Neural cell (in vitro differentiated cells): ENCODE results near the gene SNURF. TPM values are rescaled to one million over a fixed set of nuclear protein-coding genes. Genes with fewer than 3 reads are reported as not detected.

Source experiments
- H2AFZ ChIP-seq: fragments of 200-600, 300-800 bp; sonication (generic), shearing (Covaris generic); 2 replicates; pipeline ENCODE4 v1.6.0; 2014; ENCODE audit warnings: low read depth, mild to moderate bottlenecking, antibody characterized with exemption, low read length, moderate library complexity
- H3F3A ChIP-seq: fragments of 200-600 bp; shearing (Covaris generic); 2 replicates; pipeline ENCODE4 v1.6.1; 2016; ENCODE audit warnings: mild to moderate bottlenecking, moderate library complexity, mixed read lengths, antibody characterized with exemption, low read length; ENCODE audit not compliant: insufficient read depth, poor library complexity, severe bottlenecking
- H3K27ac ChIP-seq: fragments of 200-600, 300-800 bp; sonication (generic), shearing (Covaris generic); 2 replicates; pipeline ENCODE4 v1.5.1; 2014; ENCODE audit warnings: mild to moderate bottlenecking, low read length, moderate library complexity
- H3K27me3 ChIP-seq: fragments of 300-800, 200-600 bp; sonication (generic), shearing (Covaris generic); 2 replicates; pipeline ENCODE4 v1.6.0; 2014; ENCODE audit warnings: mild to moderate bottlenecking, low read depth, low read length, moderate library complexity; ENCODE audit not compliant: insufficient read depth
- H3K36me3 ChIP-seq: fragments of 300-800, 200-600 bp; sonication (generic), shearing (Covaris generic); 2 replicates; pipeline ENCODE4 v1.5.1; 2014; ENCODE audit warnings: mild to moderate bottlenecking, antibody characterized with exemption, low read length, moderate library complexity; ENCODE audit not compliant: insufficient read depth
- H3K4me2 ChIP-seq: fragments of 300-800, 200-600 bp; sonication (generic), shearing (Covaris generic); 2 replicates; pipeline ENCODE4 v1.6.0; 2014; ENCODE audit warnings: mild to moderate bottlenecking, low read length
- H3K4me3 ChIP-seq: fragments of 300-800, 200-600 bp; sonication (generic), shearing (Covaris generic); 2 replicates; pipeline ENCODE4 v1.5.1; 2014; ENCODE audit warnings: mild to moderate bottlenecking, low read length, moderate library complexity
- H3K79me2 ChIP-seq: fragments of 200-600 bp; shearing (Covaris generic); replicated peaks from 2 replicates; pipeline ENCODE4 v1.6.0; 2014; ENCODE audit warnings: mild to moderate bottlenecking, low read length, moderate library complexity; ENCODE audit not compliant: insufficient read depth
- H3K9ac ChIP-seq: fragments of 300-800, 200-600 bp; sonication (generic), shearing (Covaris generic); 2 replicates; pipeline ENCODE4 v1.6.1; 2016; ENCODE audit warnings: mild to moderate bottlenecking, low read length, mixed read lengths
- H3K9me2 ChIP-seq: fragments of 200-600 bp; shearing (Covaris generic); 2 replicates; pipeline ENCODE4 v1.6.1; 2016; ENCODE audit warnings: mild to moderate bottlenecking, low read length, mixed read lengths; ENCODE audit not compliant: insufficient read depth
- H3K9me3 ChIP-seq: fragments of 200-600, 300-800 bp; sonication (generic), shearing (Covaris generic); 2 replicates; pipeline ENCODE4 v1.6.1; 2016; ENCODE audit warnings: mild to moderate bottlenecking, mixed run types, low read length, moderate library complexity, mixed read lengths
- H4K20me1 ChIP-seq: fragments of 200-600 bp; shearing (Covaris generic); 2 replicates; pipeline ENCODE4 v1.6.1; 2016; ENCODE audit warnings: mild to moderate bottlenecking, mixed run types; ENCODE audit not compliant: insufficient read depth
- EP300 ChIP-seq: fragments of 450-650 bp; conservative IDR thresholded peaks from 2 replicates; pipeline ENCODE4 v1.6.1; 2014; ENCODE audit warnings: antibody characterized with exemption, mild to moderate bottlenecking, moderate library complexity; ENCODE audit not compliant: poor library complexity, severe bottlenecking
- EZH2 ChIP-seq: fragments of 200-600, 300-800 bp; shearing (Covaris generic), sonication (generic); IDR thresholded peaks from 2 replicates; pipeline ENCODE4 v1.6.1; 2014; ENCODE audit warnings: antibody characterized with exemption, low read length, borderline replicate concordance, mild to moderate bottlenecking; ENCODE audit not compliant: insufficient read depth, poor library complexity, severe bottlenecking
- MXI1 ChIP-seq: fragments of 450-650 bp; conservative IDR thresholded peaks from 2 replicates; pipeline ENCODE4 v1.6.1; 2014; ENCODE audit warnings: antibody characterized with exemption, mild to moderate bottlenecking; ENCODE audit not compliant: poor library complexity, severe bottlenecking
- POLR2AphosphoS5 ChIP-seq: IDR thresholded peaks from 2 replicates; pipeline ENCODE4 v1.6.1; 2012
- RAD21 ChIP-seq: fragments of 450-650 bp; conservative IDR thresholded peaks from 2 replicates; pipeline ENCODE4 v1.6.1; 2014; ENCODE audit warnings: antibody characterized with exemption, mild to moderate bottlenecking, moderate library complexity
- SMC3 ChIP-seq: fragments of 450-650 bp; conservative IDR thresholded peaks from 2 replicates; pipeline ENCODE4 v1.6.1; 2014; ENCODE audit warnings: antibody characterized with exemption, mild to moderate bottlenecking, moderate library complexity; ENCODE audit not compliant: poor library complexity
- TAF1 ChIP-seq: IDR thresholded peaks from 2 replicates; pipeline ENCODE4 v1.6.1; 2012; ENCODE audit warnings: low read depth
- polyA plus RNA-seq: library from polyadenylated mRNA; depleted of rRNA; stranded (reverse); fragments of >200 nt; gene quantifications from 2 replicates; pipeline ENCODE4 v1.2.3, GENCODE V29; 2014
- TF ChIP-seq, protein P1 (sequence below): IDR thresholded peaks from 2 replicates; pipeline ENCODE4 v1.6.1; 2012; ENCODE audit warnings: borderline replicate concordance
- TF ChIP-seq, protein P2 (sequence below): fragments of 450-650 bp; IDR thresholded peaks from 2 replicates; pipeline ENCODE4 v1.5.1; 2014; ENCODE audit warnings: antibody characterized with exemption, mild to moderate bottlenecking, moderate library complexity; ENCODE audit not compliant: poor library complexity, severe bottlenecking

SNURF gene
- polyA plus RNA-seq, 1 donor from 2014 or later = 15.1 TPM

DNA sequence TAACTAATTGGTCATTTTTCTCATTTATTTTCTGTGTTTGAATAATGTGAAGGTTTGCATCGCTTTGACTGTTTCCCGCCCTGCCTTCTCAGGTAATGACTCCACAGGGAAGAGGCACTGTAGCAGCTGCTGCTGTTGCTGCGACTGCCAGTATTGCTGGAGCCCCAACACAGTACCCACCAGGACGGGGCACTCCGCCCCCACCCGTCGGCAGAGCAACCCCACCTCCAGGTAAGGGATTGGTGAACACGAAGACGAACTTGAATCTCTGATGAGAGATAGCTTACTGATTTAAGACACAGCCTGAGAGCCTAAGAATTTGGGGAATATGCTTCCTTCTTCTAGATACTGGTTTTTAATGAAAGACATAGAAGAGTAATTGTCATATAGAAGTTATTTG lies 22.9 kb downstream of the SNURF start:
- Histone ChIP-seq H3K27ac (no peak overlapping the region), H3K9me2 (no peaks in the 10 kb centered on the region), H3K4me3 (no peak overlapping the region), H3K9me3 (no peaks in the 10 kb centered on the region), H3K79me2 (peaks cover 1% of the 10 kb centered on the region), H3K9ac (no peak overlapping the region), H3K4me2 (no peak overlapping the region), H4K20me1 (peaks cover 3% of the 10 kb centered on the region), H3F3A (no peaks in the 10 kb centered on the region), H3K27me3 (no peaks in the 10 kb centered on the region), H2AFZ (no peak overlapping the region), H3K36me3 (peaks cover 3% of the 10 kb centered on the region)
- TF ChIP-seq EZH2 (no peak), SMC3 (no peak), MXI1 (no peak), EP300 (no peak), RAD21 (no peak), TAF1 (no peak), POLR2AphosphoS5 (no peak)
- TF ChIP-seq, protein P1, sequence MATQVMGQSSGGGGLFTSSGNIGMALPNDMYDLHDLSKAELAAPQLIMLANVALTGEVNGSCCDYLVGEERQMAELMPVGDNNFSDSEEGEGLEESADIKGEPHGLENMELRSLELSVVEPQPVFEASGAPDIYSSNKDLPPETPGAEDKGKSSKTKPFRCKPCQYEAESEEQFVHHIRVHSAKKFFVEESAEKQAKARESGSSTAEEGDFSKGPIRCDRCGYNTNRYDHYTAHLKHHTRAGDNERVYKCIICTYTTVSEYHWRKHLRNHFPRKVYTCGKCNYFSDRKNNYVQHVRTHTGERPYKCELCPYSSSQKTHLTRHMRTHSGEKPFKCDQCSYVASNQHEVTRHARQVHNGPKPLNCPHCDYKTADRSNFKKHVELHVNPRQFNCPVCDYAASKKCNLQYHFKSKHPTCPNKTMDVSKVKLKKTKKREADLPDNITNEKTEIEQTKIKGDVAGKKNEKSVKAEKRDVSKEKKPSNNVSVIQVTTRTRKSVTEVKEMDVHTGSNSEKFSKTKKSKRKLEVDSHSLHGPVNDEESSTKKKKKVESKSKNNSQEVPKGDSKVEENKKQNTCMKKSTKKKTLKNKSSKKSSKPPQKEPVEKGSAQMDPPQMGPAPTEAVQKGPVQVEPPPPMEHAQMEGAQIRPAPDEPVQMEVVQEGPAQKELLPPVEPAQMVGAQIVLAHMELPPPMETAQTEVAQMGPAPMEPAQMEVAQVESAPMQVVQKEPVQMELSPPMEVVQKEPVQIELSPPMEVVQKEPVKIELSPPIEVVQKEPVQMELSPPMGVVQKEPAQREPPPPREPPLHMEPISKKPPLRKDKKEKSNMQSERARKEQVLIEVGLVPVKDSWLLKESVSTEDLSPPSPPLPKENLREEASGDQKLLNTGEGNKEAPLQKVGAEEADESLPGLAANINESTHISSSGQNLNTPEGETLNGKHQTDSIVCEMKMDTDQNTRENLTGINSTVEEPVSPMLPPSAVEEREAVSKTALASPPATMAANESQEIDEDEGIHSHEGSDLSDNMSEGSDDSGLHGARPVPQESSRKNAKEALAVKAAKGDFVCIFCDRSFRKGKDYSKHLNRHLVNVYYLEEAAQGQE = no peak
- TF ChIP-seq, protein P2, sequence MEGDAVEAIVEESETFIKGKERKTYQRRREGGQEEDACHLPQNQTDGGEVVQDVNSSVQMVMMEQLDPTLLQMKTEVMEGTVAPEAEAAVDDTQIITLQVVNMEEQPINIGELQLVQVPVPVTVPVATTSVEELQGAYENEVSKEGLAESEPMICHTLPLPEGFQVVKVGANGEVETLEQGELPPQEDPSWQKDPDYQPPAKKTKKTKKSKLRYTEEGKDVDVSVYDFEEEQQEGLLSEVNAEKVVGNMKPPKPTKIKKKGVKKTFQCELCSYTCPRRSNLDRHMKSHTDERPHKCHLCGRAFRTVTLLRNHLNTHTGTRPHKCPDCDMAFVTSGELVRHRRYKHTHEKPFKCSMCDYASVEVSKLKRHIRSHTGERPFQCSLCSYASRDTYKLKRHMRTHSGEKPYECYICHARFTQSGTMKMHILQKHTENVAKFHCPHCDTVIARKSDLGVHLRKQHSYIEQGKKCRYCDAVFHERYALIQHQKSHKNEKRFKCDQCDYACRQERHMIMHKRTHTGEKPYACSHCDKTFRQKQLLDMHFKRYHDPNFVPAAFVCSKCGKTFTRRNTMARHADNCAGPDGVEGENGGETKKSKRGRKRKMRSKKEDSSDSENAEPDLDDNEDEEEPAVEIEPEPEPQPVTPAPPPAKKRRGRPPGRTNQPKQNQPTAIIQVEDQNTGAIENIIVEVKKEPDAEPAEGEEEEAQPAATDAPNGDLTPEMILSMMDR = no peak

DNA sequence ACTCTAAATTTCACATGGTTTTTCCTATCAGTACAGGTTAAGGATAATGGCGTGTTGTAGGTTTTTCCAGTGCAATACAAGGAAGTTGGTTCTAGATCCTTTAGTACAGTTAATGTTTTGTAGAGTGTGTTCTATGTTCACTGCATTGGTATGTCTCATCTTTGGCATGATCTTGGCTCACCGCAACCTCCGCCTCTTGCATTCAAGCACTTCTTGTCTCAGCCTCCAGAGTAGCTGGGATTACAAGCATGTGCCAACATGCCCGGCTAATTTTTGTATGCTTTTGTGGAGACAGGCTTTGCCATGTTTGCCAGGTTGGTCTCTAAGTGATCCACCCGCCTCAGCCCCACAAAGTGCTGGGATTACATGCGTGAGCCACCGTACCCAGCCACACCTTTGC lies 30.4 kb downstream of the SNURF start:
- no peak overlapping the region for H3K9ac ChIP-seq
- H3K36me3 ChIP-seq = no peaks in the 10 kb centered on the region
- TF ChIP-seq, protein P2 = no peak
- TF ChIP-seq, protein P1 = no peak
- TF ChIP-seq TAF1 (no peak), MXI1 (no peak), POLR2AphosphoS5 (no peak)
- H3K79me2 ChIP-seq = peaks cover 26% of the 10 kb centered on the region
- no peaks in the 10 kb centered on the region for H3K9me2 ChIP-seq
- no peaks in the 10 kb centered on the region for H3K9me3 ChIP-seq
- no peak overlapping the region for H3K4me2 ChIP-seq
- H2AFZ ChIP-seq = no peak overlapping the region
- H3F3A ChIP-seq = no peaks in the 10 kb centered on the region
- no peak overlapping the region for H3K4me3 ChIP-seq
- no peaks in the 10 kb centered on the region for H4K20me1 ChIP-seq
- H3K27ac ChIP-seq = no peak overlapping the region
- no peaks in the 10 kb centered on the region for H3K27me3 ChIP-seq
